ENCODE results near the gene ECHS1. TPM values are rescaled to one million over a fixed set of nuclear protein-coding genes. Genes with fewer than 3 reads are reported as not detected.
"Not testable (repeated sequence)": the region's sequence is repeated elsewhere in the genome, so short reads cannot be mapped to it uniquely, and the experiment has no call there.

Gene ECHS1
- total RNA-seq, 1 experiment from 2014 or later, result 53.5 TPM

DNA sequence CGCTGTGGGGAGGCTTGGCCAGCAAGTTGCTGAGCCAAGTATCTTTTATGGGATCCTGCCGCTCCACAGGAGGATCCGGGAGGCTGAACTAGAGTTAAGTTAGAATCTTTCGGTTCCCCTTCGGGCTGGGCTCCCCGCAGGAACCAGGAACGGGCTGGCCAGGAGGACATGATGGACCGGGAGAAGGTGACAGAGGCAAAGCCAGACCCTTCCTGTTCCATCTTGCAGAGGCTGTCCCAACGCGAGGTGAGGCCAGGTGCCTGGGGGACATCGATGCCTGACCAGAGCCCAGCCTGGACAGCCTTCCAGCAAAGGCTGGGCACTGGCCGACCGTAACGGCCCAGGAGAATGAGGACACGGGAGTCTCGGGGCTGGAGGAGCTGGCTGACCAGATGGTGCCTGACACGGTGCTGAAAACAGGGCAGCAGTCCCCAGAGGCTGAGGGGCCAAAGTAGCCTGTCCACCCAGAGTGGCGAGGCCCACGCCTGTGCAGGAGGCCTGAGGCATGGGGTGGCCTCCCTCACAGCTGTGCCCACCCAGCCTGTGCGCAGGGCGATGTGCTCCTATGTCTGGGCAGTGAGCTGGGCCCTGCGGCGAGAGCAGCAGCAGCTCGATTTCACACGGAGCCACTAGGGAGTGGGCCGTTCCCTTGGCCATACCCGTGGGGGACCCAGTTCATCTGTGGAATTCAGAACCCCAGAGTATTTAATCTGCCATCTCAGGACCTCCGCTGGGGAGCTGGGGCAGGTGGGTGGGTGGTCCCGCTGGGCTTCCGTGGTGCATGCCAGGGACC, 4.1 kb upstream of the ECHS1 start:
- H3K36me3 Mint-ChIP-seq (ENCODE audit: insufficient read depth, unreplicated experiment), result peaks cover 23% of the 10 kb centered on the region
- no peaks in the 10 kb centered on the region for H3K27me3 Mint-ChIP-seq (ENCODE audit: unreplicated experiment)
- intact Hi-C loops (cut with micrococcal nuclease; ENCODE audit: unreplicated experiment), result no loop called here
- DNase-seq, result no peak
- H3K4me3 Mint-ChIP-seq (ENCODE audit: low read depth, unreplicated experiment), result no peak overlapping the region
- TF ChIP-seq, protein P1, sequence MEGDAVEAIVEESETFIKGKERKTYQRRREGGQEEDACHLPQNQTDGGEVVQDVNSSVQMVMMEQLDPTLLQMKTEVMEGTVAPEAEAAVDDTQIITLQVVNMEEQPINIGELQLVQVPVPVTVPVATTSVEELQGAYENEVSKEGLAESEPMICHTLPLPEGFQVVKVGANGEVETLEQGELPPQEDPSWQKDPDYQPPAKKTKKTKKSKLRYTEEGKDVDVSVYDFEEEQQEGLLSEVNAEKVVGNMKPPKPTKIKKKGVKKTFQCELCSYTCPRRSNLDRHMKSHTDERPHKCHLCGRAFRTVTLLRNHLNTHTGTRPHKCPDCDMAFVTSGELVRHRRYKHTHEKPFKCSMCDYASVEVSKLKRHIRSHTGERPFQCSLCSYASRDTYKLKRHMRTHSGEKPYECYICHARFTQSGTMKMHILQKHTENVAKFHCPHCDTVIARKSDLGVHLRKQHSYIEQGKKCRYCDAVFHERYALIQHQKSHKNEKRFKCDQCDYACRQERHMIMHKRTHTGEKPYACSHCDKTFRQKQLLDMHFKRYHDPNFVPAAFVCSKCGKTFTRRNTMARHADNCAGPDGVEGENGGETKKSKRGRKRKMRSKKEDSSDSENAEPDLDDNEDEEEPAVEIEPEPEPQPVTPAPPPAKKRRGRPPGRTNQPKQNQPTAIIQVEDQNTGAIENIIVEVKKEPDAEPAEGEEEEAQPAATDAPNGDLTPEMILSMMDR (IDR thresholded peaks at IDR 0.05; ENCODE audit: unreplicated experiment), result no peak
- H3K9me3 Mint-ChIP-seq (ENCODE audit: low read depth, unreplicated experiment), result no peaks in the 10 kb centered on the region
- no TSS peak for BruUV-seq (replicated peaks)
- no peak overlapping the region for H3K27ac Mint-ChIP-seq (ENCODE audit: unreplicated experiment)
- peaks cover 9% of the 10 kb centered on the region for H3K4me1 Mint-ChIP-seq (ENCODE audit: low read depth, unreplicated experiment)
- CTCF ChIA-PET, result no interaction called here

DNA sequence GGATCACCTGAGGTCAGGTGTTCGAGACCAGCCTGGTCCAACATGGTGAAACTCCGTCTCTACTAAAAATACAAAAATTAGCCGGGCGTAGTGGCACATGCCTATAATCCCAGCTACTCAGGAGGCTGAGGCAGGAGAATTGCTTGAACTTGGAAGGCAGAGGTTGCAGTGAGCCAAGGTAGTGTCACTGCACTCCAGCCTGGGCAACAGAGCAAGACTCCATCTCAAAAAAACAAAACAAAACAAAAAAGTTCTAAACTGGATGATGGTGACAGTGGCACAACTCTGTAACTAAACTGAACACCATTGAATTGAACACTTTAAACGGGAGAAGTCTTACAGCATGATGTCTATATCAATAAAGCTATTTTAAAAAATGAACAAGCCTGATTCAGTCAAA, 3.0 kb upstream of the ECHS1 start:
- H3K27ac Mint-ChIP-seq (ENCODE audit: unreplicated experiment); BruUV-seq (replicated peaks); H3K9me3 Mint-ChIP-seq (ENCODE audit: low read depth, unreplicated experiment); intact Hi-C loops (cut with micrococcal nuclease; ENCODE audit: unreplicated experiment); H3K4me3 Mint-ChIP-seq (ENCODE audit: low read depth, unreplicated experiment); H3K4me1 Mint-ChIP-seq (ENCODE audit: low read depth, unreplicated experiment); H3K27me3 Mint-ChIP-seq (ENCODE audit: unreplicated experiment); CTCF ChIA-PET; DNase-seq: not testable (repeated sequence)
- H3K36me3 Mint-ChIP-seq (ENCODE audit: insufficient read depth, unreplicated experiment), result peaks cover 23% of the 10 kb centered on the region

- CTCF ChIA-PET, result no interaction called here
- intact Hi-C loops (cut with micrococcal nuclease; ENCODE audit: unreplicated experiment), result no loop called here
- Mint-ChIP-seq H3K4me3 (ENCODE audit: low read depth, unreplicated experiment) (no peak overlapping the region), H3K36me3 (ENCODE audit: insufficient read depth, unreplicated experiment) (peaks cover 23% of the 10 kb centered on the region), H3K27ac (ENCODE audit: unreplicated experiment) (no peak overlapping the region), H3K27me3 (ENCODE audit: unreplicated experiment) (no peaks in the 10 kb centered on the region), H3K4me1 (ENCODE audit: low read depth, unreplicated experiment) (peaks cover 9% of the 10 kb centered on the region), H3K9me3 (ENCODE audit: low read depth, unreplicated experiment) (no peaks in the 10 kb centered on the region)
- DNase-seq, result no peak
- TF ChIP-seq, protein P1 (IDR thresholded peaks at IDR 0.05; ENCODE audit: unreplicated experiment), result no peak
- no TSS peak for BruUV-seq (replicated peaks)
These were observed 2.4 kb upstream of the ECHS1 start for GRCh38 chr10:133375357-133376115.

DNA sequence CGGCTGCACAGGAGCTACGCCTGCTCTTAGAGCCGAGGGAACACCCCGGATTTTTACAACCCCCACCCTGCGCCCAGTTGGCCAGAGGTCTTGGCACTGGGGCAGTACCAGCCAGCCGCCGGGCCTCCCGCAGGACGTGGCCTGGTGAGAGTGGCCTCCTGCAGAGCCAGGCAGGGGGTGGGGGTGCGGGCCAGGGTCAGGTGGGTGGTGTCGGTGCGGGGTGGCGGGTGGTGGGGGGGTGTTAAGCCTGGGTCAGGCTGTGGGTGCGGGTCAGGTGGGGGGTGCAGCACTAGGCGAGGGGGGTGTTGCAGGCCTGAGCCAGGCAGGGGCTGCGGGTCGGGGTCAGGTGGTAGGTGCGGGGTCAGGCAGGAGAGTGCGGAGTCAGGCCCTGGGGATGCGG, 647 bp downstream of the ECHS1 start:
- BruUV-seq (replicated peaks), result no TSS peak
- H3K36me3 Mint-ChIP-seq (ENCODE audit: insufficient read depth, unreplicated experiment), result peaks cover 12% of the 10 kb centered on the region
- intact Hi-C loops (cut with micrococcal nuclease; ENCODE audit: unreplicated experiment), result no loop called here
- no peak overlapping the region for H3K27ac Mint-ChIP-seq (ENCODE audit: unreplicated experiment)
- H3K4me3 Mint-ChIP-seq (ENCODE audit: low read depth, unreplicated experiment), result peak overlapping the region; percentile 92
- TF ChIP-seq, protein P1 (IDR thresholded peaks at IDR 0.05; ENCODE audit: unreplicated experiment), result no peak
- H3K27me3 Mint-ChIP-seq (ENCODE audit: unreplicated experiment), result no peaks in the 10 kb centered on the region
- peaks cover 9% of the 10 kb centered on the region for H3K4me1 Mint-ChIP-seq (ENCODE audit: low read depth, unreplicated experiment)
- no peak for DNase-seq
- H3K9me3 Mint-ChIP-seq (ENCODE audit: low read depth, unreplicated experiment), result no peaks in the 10 kb centered on the region
- CTCF ChIA-PET, result no interaction called here
